Cortex of kidney (tissue), 1 donor: ENCODE measurements around the gene PPP6R1.

ENCODE experiments used
- DNase-seq: peaks from one replicate; lab custom pipeline; 2025; lab: John Stamatoyannopoulos, UW

PPP6R1 gene

GRCh38 chr19:55244004-55244680, 14.7 kb downstream of the PPP6R1 start:
- DNase-seq = no peak

DNA sequence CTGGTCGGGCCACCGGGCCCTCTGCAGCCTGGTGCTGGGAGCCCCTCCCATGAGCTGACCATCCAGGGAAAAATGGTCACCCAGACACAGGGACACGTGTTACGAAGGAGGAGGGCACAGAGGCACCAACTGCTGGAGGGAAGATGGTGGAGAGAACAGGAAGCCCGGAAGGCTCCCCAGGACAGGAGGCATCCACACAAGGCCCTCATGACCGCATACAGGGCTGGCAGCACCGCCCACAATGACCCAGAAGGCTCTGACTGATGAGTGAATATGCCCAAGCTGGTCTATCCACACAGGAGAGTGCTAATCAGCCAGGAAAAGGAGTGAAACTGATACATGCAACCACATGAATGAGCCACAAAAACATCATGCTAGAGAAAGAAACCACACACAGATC, 16.3 kb downstream of the PPP6R1 start:
- no peak for DNase-seq

GRCh38 chr19:55241935-55242464, 16.8 kb downstream of the PPP6R1 start:
- DNase-seq = no peak

DNA sequence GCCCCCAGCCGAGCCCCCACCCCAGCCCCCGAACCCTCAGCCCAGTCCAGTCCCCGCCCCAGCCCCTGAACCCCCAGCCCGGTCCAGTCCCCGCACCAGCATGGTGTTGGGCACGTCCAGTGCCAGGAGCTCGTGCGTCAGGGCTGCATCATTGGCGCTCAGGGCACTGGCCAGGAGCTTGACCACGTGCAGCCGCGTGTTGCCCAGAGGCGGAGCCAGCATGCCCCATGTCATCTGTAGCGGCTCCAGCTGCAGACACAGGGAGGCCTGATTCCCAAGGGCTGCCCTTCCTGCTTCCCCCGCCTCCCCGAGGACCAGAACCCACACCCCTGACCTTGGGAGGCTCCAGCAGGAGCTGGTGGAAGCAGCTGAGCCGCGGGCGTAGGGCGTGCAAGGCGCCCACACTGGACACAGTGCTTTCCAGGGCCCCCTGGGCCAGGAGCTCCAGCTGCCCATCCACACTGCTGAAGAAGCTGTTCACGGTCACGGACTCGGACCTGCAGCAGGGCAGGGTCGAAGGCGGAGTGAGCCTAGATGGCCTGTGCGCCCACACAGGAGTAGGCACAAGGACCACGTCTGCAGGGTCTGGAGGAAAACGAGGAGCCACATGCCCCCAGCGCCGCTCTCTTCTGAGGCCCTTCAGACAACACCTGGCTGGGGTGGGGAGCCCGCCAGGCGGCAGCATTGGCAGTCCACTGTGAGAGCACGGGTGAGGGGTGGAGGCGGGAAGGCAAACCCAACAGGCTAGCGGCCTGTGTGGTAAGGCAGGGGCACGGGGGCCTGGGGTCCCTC, 17.5 kb downstream of the PPP6R1 start:
- DNase-seq = no peak

- no peak for DNase-seq
These were observed 18.1 kb downstream of the PPP6R1 start for GRCh38 chr19:55240713-55241020.

DNA sequence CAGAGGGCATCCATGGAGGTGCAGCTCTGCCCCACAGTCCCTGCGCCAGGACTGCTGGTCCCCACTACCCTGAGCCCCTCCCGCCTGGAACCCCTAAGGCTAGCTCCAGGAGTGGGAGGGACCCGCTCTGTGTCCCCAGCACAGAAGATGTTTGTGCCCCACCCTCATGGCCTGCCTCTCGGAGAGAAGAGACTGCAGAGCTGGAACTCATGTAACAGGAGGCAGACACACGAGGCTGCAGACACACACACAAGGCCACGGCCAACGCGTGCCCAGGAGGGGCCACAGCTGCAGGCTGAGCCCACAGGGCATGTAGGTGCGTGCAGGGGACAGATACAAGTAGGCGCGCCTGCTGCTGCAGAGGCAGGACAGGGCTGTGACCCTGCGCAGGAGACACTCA, 19.8 kb downstream of the PPP6R1 start:
- no peak for DNase-seq

DNA sequence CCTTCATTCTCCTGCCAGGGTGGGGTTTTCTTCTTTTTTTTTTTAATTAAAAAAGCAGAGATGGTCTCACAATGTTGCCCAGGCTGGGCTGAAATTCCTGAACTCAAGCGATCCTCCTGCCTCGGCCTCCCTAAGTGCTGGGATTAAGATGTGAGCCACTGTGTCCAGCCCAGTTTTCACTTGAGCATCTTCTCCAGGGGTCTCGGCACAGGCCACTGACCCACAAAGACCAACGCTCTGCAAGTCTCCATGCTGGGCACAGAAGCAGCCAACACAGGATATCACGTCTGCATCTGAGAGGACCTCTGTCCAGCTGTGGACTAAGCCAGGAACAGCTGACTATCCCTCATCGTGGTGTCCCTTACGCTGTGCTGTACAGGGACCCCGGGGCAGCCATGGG, 20.8 kb downstream of the PPP6R1 start:
- no peak for DNase-seq

DNA sequence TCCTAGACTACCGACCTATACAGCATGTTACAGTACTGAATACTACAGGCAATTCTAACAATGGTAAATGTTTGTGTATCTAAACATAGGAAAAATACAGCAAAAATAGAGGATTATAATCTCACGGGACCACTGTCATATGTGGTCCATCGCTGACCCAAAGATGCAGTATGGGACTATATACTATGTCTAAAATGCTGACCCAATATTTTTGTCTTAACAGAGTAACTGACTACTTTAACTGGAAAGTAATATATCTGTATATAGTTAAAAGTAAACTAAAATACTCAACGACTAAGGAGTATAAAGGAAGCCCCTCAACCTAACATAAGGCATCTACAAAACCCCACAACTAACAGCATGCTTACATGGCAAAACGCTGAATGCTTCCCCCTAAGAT, 25.8 kb downstream of the PPP6R1 start:
- no peak for DNase-seq

GRCh38 chr19:55232286-55232602, 26.6 kb downstream of the PPP6R1 start:
- no peak for DNase-seq

GRCh38 chr19:55231391-55232285, 27.2 kb downstream of the PPP6R1 start:
- DNase-seq = no peak

GRCh38 chr19:55230780-55231179, 28.0 kb downstream of the PPP6R1 start:
- DNase-seq = no peak

DNA sequence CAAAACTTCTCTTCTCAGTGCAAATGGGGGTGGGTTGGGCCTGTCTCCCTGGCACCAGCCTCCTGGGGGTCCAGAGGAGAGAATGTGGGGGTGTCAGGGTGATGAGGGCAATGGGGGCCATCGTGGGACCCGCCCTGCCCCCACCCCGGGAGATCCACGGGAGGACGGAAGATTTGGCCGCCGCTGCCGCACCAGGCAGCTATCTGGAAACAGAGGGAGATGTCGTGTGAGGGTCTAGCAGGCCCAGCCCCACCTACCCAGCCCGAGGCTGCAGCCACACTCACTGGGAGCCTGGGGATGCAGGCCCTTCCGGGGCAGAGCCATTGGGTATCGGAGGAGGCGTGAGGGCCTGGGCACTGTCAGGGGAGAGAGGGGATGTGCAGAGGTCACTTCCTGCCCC, 28.5 kb downstream of the PPP6R1 start:
- no peak for DNase-seq

DNA sequence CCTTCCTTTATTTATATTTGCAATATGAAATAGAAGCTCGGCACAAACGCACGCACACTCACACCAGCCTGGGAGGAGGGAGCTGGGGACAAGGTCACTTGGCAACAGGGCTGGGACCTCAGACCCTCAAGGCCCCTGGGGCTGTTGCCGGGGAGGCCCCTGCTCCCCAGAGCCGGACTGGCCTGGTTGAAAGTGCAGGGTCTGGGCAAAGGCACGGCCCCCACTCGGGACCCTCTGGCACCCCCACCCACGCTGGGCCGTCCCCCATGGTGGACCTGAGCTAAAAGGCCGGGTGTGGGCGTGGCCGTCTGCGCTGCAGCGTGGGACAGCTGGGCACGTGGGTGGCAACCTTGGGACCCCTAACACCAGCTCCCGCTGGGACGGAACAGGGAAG, 29.0 kb downstream of the PPP6R1 start:
- DNase-seq = no peak

GRCh38 chr19:55229145-55229788, 29.6 kb downstream of the PPP6R1 start:
- no peak for DNase-seq

DNA sequence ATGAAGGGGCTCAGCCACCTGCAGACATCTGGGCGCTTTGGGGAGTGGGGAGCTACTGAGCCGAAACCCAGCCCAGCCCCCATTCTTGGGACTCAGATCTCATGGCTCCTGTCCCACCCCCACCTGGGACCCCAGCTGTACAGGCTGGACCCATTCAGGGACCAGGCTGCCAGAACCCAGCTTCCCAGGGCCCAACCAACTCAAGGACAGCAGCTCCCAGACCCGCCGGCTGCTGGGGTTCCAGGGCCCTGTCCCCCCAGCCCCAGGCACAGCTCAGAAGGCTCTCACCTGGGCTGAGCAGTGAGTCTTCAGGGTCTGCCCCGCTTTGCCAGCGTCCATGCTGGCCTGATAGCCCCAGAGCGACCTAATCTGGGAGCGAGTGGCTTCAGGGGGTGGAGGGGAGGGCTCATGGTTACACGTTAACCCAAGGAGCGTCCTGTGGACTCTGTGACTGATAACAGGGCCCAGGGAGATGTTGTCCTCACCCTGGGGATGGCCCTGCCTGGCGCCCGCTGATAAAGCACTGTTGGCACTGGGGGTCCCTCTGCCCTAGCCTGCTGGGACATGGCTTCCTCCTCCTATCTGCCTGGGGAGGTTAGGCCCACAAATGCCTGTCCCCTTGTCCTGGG, 30.3 kb downstream of the PPP6R1 start, which contains the start of gene TMEM86B:
TSS of gene TMEM86B (minus strand) at position 361 of the 629 bp plus-strand sequence. CDS start at position 339, 22 bp downstream.
- DNase-seq = no peak

DNA sequence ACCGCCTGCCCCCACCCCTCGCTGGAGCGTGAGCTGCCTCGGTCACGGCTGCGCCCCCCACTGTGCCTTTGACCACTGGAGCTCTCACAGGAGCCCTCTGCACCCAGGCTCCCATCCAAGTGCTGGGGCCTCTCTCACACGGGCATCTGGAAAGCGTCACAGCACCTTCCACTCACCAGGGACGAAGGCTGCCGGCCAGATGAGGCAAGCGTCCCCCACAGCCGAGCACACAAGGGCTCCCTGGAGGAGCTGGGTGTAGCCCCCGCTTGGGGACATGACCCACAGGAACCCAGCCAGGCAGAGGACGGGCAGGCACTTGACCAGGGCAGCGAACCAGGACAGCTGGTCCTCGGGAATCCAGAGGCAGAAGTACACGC, 30.8 kb downstream of the PPP6R1 start:
- no peak for DNase-seq

- no peak for DNase-seq
These were observed 31.4 kb downstream of the PPP6R1 start for GRCh38 chr19:55227241-55228014.

DNA sequence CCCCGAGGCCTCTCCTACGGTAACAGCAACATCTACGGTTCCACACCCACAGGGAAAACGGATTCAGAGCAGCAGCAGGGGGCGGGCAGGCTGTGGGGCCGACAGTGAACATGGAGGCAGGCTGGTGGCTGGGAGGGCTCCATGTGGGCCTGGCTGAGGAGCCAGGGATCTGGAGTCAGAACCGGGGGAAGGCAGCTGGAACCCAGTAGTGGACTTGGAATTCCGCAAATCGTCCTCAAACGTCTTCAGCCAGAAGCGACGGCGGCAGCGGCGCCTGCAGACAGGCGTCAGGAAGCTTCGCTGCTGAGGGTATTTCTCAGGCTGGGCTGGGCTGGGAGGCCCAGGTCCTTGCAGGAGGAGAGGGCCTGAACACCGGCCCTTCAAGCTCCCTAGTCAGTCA, 32.0 kb downstream of the PPP6R1 start:
- no peak for DNase-seq

GRCh38 chr19:55226273-55226672, 32.5 kb downstream of the PPP6R1 start:
- DNase-seq = no peak

GRCh38 chr19:55225415-55225958, 33.3 kb downstream of the PPP6R1 start:
- DNase-seq = no peak
